Measurements from ENCODE around the gene FSIP1. TPM values are rescaled to one million over a fixed set of nuclear protein-coding genes. Genes with fewer than 3 reads are reported as not detected.

Gene FSIP1
- total RNA-seq, 4 donors from 2014 or later: 1.9 to 8.6 (median 5.6) TPM; not detected in 1

DNA sequence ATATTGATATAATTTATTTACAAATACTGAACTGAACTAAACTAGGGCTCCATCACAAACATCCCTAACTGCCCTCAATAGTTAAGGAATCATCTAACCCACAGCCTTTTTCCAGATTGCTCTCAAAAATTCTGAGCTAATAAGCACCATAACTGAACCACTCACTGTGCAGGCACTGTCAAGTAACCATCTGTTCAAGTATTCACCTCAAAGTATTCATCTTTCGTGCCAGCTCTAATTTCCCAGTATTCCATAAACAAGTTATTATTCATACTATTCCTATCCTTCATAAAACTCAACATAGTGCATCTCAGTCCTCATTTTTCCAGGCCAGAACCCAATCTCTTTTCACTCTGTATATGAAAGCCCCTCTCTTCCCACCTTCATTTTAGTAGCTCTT lies 160.7 kb downstream of the FSIP1 start:
- TF ChIP-seq POLR2A (IDR thresholded peaks at IDR 0.05): no peak
- TF ChIP-seq EP300 (IDR thresholded peaks at IDR 0.05; ENCODE audit: low read depth): no peak
- TF ChIP-seq, protein P1, sequence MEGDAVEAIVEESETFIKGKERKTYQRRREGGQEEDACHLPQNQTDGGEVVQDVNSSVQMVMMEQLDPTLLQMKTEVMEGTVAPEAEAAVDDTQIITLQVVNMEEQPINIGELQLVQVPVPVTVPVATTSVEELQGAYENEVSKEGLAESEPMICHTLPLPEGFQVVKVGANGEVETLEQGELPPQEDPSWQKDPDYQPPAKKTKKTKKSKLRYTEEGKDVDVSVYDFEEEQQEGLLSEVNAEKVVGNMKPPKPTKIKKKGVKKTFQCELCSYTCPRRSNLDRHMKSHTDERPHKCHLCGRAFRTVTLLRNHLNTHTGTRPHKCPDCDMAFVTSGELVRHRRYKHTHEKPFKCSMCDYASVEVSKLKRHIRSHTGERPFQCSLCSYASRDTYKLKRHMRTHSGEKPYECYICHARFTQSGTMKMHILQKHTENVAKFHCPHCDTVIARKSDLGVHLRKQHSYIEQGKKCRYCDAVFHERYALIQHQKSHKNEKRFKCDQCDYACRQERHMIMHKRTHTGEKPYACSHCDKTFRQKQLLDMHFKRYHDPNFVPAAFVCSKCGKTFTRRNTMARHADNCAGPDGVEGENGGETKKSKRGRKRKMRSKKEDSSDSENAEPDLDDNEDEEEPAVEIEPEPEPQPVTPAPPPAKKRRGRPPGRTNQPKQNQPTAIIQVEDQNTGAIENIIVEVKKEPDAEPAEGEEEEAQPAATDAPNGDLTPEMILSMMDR (IDR thresholded peaks at IDR 0.05): no peak
- no peak for TF ChIP-seq POLR2AphosphoS5 (IDR thresholded peaks at IDR 0.05)
- intact Hi-C loops (cut with DNase I; ENCODE audit: low total_unique reads) (no loop called here), in situ Hi-C loops (cut with MboI; ENCODE audit: low pct_ligation_motif_present in 1 of 4, low pct_unique_long_range_greater_than_20kb in 1 of 4, low sequenced_read_pairs in 3 of 4) (no loop called here)
- no peak overlapping the region for H3K4me3 ChIP-seq
- H3K36me3 ChIP-seq: no peaks in the 10 kb centered on the region
- H3K4me1 ChIP-seq: peaks cover 23 to 55% (median 42%) of the 10 kb centered on the region in 4 donors
- 64 to 66% methylated on average over 1 of the region's 1 CpG for WGBS, 2 donors (ENCODE audit: low coverage in 1 of 2)
- no peak for DNase-seq
- H3K9me3 ChIP-seq: no peaks in the 10 kb centered on the region
- H3K27ac ChIP-seq: peak overlapping the region; percentile 81 to 86 (median 84)
- no peaks in the 10 kb centered on the region for H3K27me3 ChIP-seq

DNA sequence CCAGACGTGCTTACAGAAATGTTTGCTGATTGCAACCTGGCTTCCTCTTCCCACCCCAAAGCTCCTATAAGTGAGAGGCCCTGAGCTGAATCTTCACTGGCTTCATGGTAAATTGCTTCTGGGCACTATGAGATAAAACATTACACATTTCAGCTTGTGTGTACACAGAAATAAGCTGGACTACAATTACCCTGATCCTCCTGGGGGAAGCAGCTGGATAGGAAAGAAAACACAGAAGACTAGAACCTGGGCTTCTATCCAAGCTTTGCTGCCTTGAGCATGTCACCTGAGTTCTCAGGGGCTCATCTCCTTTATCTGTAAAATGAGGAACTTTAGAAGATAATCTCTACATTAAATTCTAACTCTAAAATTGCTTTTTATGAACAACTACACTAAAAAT lies 161.4 kb downstream of the FSIP1 start:
- H3K27me3 ChIP-seq: no peaks in the 10 kb centered on the region
- intact Hi-C loops (cut with DNase I; ENCODE audit: low total_unique reads): no loop called here
- H3K9me3 ChIP-seq: no peaks in the 10 kb centered on the region
- no peak overlapping the region for H3K4me3 ChIP-seq
- peaks cover 23 to 55% (median 42%) of the 10 kb centered on the region in 4 donors for H3K4me1 ChIP-seq
- 50 to 70% methylated on average over 1 of the region's 1 CpG for WGBS, 2 donors (ENCODE audit: low coverage in 1 of 2)
- TF ChIP-seq POLR2AphosphoS5 (IDR thresholded peaks at IDR 0.05) (no peak), POLR2A (IDR thresholded peaks at IDR 0.05) (no peak), EP300 (IDR thresholded peaks at IDR 0.05; ENCODE audit: low read depth) (no peak)
- TF ChIP-seq, protein P1 (IDR thresholded peaks at IDR 0.05): no peak
- no peak for DNase-seq
- H3K27ac ChIP-seq: peak overlapping the region; percentile 81 to 86 (median 84)
- in situ Hi-C loops (cut with MboI; ENCODE audit: low pct_ligation_motif_present in 1 of 4, low pct_unique_long_range_greater_than_20kb in 1 of 4, low sequenced_read_pairs in 3 of 4): no loop called here
- no peaks in the 10 kb centered on the region for H3K36me3 ChIP-seq

DNA sequence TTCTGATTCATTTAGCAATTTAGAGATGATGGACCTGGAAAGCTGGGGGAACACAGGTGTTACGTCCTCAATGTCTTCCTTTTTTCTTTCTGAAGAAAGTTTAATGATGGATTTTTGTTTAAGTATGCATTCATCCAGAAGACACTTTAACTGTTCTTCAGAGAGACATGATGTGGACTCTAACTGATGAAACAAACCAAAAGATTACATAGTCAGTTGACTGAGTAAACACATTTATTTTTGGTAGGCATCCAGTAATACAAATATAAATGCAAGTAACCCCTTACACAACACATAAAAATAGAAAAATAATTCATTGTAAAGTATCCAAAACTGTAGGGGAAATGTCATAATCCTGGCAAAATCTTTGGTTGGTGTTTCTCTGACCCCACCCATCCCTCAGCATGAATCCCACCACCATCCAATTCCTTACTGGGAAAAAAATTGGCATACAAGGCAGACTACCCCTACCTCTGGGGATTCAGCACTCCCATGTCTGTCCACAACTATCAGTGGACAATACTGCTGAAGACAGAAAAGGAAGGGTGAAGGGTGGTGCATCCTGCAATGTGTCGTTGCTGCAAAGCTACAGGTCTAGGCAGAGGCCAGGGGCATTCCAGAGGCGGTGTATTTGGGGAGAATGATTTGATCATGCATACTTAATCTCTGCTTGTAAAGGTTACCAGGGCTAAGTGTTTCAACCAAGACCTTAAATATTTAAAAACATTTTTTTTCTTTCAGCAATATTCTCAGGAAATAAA lies 164.4 kb downstream of the FSIP1 start:
- in situ Hi-C loops (cut with MboI; ENCODE audit: low pct_ligation_motif_present in 1 of 4, low pct_unique_long_range_greater_than_20kb in 1 of 4, low sequenced_read_pairs in 3 of 4) (no loop called here), intact Hi-C loops (cut with DNase I; ENCODE audit: low total_unique reads) (no loop called here)
- H3K4me1 ChIP-seq: peaks cover 5 to 26% (median 22%) of the 10 kb centered on the region in 4 donors
- no peaks in the 10 kb centered on the region for H3K36me3 ChIP-seq
- no peak overlapping the region for H3K4me3 ChIP-seq
- no peaks in the 10 kb centered on the region for H3K27me3 ChIP-seq
- H3K27ac ChIP-seq: no peak overlapping the region
- no peak for DNase-seq
- 77 to 90% methylated on average over 2 to 3 of the region's 3 CpGs for WGBS, 2 donors (ENCODE audit: low coverage in 1 of 2)
- peaks cover 0 to 8% of the 10 kb centered on the region in 2 donors for H3K9me3 ChIP-seq
- TF ChIP-seq POLR2A (IDR thresholded peaks at IDR 0.05) (no peak), POLR2AphosphoS5 (IDR thresholded peaks at IDR 0.05) (no peak), EP300 (IDR thresholded peaks at IDR 0.05; ENCODE audit: low read depth) (no peak)
- TF ChIP-seq, protein P1 (IDR thresholded peaks at IDR 0.05): no peak

DNA sequence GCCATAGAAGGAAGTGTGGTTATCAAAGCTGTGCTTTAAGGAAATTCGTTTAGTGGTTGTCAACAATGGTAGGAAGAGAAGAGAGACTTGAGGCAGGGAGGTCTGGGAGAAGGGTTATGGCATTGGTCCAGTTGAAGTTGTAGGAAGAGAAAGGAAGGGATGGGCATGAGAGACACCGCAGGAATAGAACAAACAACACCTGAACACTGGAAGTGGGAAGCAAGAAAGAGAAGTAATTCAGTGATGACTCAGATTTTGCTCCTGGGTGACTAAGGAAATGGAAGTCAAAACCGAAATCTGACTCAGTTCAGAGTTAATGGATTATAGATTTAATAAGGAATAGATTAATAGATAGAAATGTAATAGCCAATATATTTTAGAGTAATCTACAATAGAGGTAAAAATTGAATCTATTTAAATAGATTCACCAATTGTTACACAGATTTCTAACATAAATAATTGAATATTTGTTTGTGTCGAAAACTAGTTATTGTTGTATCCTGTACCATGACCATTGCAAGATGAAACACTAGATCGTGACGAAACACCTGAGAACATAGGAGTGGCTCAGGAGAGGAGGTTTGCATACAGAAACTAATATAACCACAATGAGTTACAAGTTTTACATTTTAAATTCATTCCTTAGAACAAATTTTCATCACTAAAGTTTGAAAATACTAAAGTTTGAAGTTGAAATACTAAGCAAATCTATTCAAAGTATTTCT lies 165.7 kb downstream of the FSIP1 start:
- in situ Hi-C loops (cut with MboI; ENCODE audit: low pct_ligation_motif_present in 1 of 4, low pct_unique_long_range_greater_than_20kb in 1 of 4, low sequenced_read_pairs in 3 of 4): no loop called here
- Histone ChIP-seq H3K27ac (no peak overlapping the region), H3K36me3 (no peaks in the 10 kb centered on the region), H3K9me3 (peaks cover 6 to 8% of the 10 kb centered on the region in 2 donors), H3K4me3 (no peak overlapping the region), H3K27me3 (no peaks in the 10 kb centered on the region), H3K4me1 (peaks cover 4 to 16% (median 12%) of the 10 kb centered on the region in 4 donors)
- 75 to 80% methylated on average over 6 of the region's 6 CpGs for WGBS, 2 donors (ENCODE audit: low coverage in 1 of 2)
- DNase-seq: no peak
- intact Hi-C loops (cut with DNase I; ENCODE audit: low total_unique reads): no loop called here
- TF ChIP-seq POLR2A (IDR thresholded peaks at IDR 0.05) (no peak), EP300 (IDR thresholded peaks at IDR 0.05; ENCODE audit: low read depth) (no peak), POLR2AphosphoS5 (IDR thresholded peaks at IDR 0.05) (no peak)
- TF ChIP-seq, protein P1 (IDR thresholded peaks at IDR 0.05): no peak
